Spleen (tissue), 11 donors: ENCODE measurements around the gene PON3. TPM values are rescaled to one million over a fixed set of nuclear protein-coding genes. Genes with fewer than 3 reads are reported as not detected.
A peak's percentile ranks its signal among the peaks of the same experiment; 100 is the strongest.
"Not testable (repeated sequence)": the region's sequence is repeated elsewhere in the genome, so short reads cannot be mapped to it uniquely, and the experiment has no call there.

ENCODE experiments used
- DNase-seq: peaks from one replicate; pipeline ENCODE4 v3.0.0-alpha.2; 2020
- H3K27ac ChIP-seq, 8 donors: fragments of 200-600 bp; sonication (generic) in 7 of 8; 1 replicate in 4 of 8; 2 replicates in 4 of 8; pipeline versions ENCODE4 v1.5.0 to v1.8.0; 2016 to 2021; ENCODE audit warnings: inconsistent platforms in 4 of 8, mild to moderate bottlenecking in 4 of 8, moderate library complexity in 1 of 8
- H3K27me3 ChIP-seq, 7 donors: fragments of 200-600 bp; sonication (generic) in 6 of 7; replicated peaks in 1 of 7; 1 replicate in 4 of 7; 2 replicates in 3 of 7; pipeline versions ENCODE4 v1.5.0 to v1.8.0; 2016 to 2021; ENCODE audit warnings: inconsistent platforms in 3 of 7, mild to moderate bottlenecking in 1 of 7
- H3K36me3 ChIP-seq, 6 donors: fragments of 200-600 bp; sonication (generic) in 5 of 6; 1 replicate in 4 of 6; 2 replicates in 2 of 6; pipeline versions ENCODE4 v1.5.0 to v1.8.0; 2016 to 2021; ENCODE audit warnings: inconsistent platforms in 2 of 6
- H3K4me1 ChIP-seq, 6 donors: fragments of 200-600 bp; sonication (generic) in 5 of 6; 1 replicate in 3 of 6; 2 replicates in 3 of 6; pipeline versions ENCODE4 v1.5.0 to v1.8.0; 2016 to 2021; ENCODE audit warnings: inconsistent platforms in 3 of 6
- H3K4me3 ChIP-seq, 8 donors: fragments of 200-600 bp; sonication (generic) in 7 of 8; 1 replicate in 4 of 8; 2 replicates in 4 of 8; pipeline versions ENCODE4 v1.5.0 to v1.8.0; 2016 to 2021; ENCODE audit warnings: inconsistent platforms in 4 of 8, mild to moderate bottlenecking in 4 of 8, moderate library complexity in 2 of 8
- H3K9me3 ChIP-seq, 8 donors: fragments of 200-600 bp; sonication (generic) in 7 of 8; 1 replicate in 4 of 8; 2 replicates in 4 of 8; pipeline versions ENCODE4 v1.5.0 to v1.8.0; 2016 to 2021; ENCODE audit warnings: inconsistent platforms in 4 of 8
- POLR2A ChIP-seq, 3 donors: fragments of 450-650 bp; IDR thresholded peaks; one replicate each; pipeline ENCODE4 v1.5.1; 2017; ENCODE audit warnings: antibody characterized with exemption in 3 of 3, mild to moderate bottlenecking in 1 of 3
- POLR2AphosphoS5 ChIP-seq, 3 donors: sonication (generic); formaldehyde crosslinking; IDR thresholded peaks; one replicate each; pipeline ENCODE4 v1.5.1; 2017; ENCODE audit warnings: antibody characterized with exemption in 3 of 3
- WGBS, 5 donors: extraction: QIAGEN DNeasy Blood & Tissue Kit in 3 of 5; methylation state at CpG; one replicate each; pipeline versions ENCODE4 v1.1.5 to v1.1.7; 2013 to 2018; 5-methylcytosine and 5-hydroxymethylcytosine counted together
- intact Hi-C: fragments of 100-400 bp; cut with DNase I; formaldehyde crosslinking; loops from one replicate; pipeline ENCODE4 v1.15.0; 2023; ENCODE audit warnings: low total_unique reads
- polyA plus RNA-seq, 3 donors: library from polyadenylated mRNA; stranded (reverse); fragments of 200-250 nt; gene quantifications; one replicate each; pipeline ENCODE4 v1.2.1, GENCODE V29; 2013
- total RNA-seq, 7 donors: library from RNA; depleted of rRNA in 3 of 7; stranded (reverse); fragments of >200 nt in 3 of 7; fragmentation: NEBNext Ultra II Directional in 4 of 7; extraction: Animal tissue kit (Norgen Biotek cat#: 25700) in 4 of 7; gene quantifications; one replicate each; pipeline versions ENCODE4 v1.1.0 to v1.2.1, GENCODE V29; 2016 to 2021
- TF ChIP-seq, protein P1 (sequence below), 11 experiments: fragments of 200-600 bp in 7 of 11; fragments of 450-650 bp in 4 of 11; sonication (generic) in 4 of 11; IDR thresholded peaks in 8 of 11; conservative IDR thresholded peaks in 3 of 11; 1 replicate in 7 of 11; 2 replicates in 4 of 11; pipeline versions ENCODE4 v1.4.0 to v1.8.0; 2016 to 2021; ENCODE audit warnings: antibody characterized with exemption in 11 of 11, inconsistent platforms in 4 of 11, mild to moderate bottlenecking in 1 of 11
- donor health status: healthy with polysubstance abuse.
- donor health status: DM: no; HTN: no; CAD: no; lungs with moderate emphysema.
- donor health status: DM: no; HTN: no; CAD: no.
- donor health status: Bipolar disorder and iron deficiency.
- donor health status: healthy.
- donor health status: DM: no; HTN: no; CAD: no.
- donor health status: DM: yes; HTN: yes; CAD: no.

The PON3 gene
- total and polyA plus RNA-seq, 10 donors: 0.20 to 2.1 (median 0.61) TPM; not detected in 2

DNA sequence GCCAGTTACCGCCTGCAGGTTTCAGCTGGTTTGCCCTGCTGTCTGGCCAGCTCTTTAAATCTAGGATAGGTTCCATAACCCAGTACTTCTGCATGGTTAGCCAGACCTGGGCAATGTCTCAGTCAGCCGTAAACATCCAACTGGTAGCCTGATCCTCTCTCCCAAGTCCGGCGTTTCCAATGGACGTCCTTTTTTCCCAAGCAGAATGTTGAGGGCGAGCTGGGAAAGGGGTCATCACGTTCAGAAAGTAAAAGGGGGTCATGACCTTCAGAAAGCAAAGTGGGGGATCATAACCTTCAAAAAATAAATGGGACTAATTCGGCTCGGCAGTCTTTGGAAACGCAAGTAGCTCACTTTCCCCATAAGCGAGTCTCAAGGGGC lies 430 bp downstream of the PON3 start:
- no peaks in the 10 kb centered on the region for H3K36me3 ChIP-seq
- 73 to 82% (median 80%) methylated on average over 11 of the region's 11 CpGs for WGBS, 5 donors
- TF ChIP-seq, protein P1, sequence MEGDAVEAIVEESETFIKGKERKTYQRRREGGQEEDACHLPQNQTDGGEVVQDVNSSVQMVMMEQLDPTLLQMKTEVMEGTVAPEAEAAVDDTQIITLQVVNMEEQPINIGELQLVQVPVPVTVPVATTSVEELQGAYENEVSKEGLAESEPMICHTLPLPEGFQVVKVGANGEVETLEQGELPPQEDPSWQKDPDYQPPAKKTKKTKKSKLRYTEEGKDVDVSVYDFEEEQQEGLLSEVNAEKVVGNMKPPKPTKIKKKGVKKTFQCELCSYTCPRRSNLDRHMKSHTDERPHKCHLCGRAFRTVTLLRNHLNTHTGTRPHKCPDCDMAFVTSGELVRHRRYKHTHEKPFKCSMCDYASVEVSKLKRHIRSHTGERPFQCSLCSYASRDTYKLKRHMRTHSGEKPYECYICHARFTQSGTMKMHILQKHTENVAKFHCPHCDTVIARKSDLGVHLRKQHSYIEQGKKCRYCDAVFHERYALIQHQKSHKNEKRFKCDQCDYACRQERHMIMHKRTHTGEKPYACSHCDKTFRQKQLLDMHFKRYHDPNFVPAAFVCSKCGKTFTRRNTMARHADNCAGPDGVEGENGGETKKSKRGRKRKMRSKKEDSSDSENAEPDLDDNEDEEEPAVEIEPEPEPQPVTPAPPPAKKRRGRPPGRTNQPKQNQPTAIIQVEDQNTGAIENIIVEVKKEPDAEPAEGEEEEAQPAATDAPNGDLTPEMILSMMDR (IDR thresholded peaks at IDR 0.05 in 8 of 11, conservative IDR thresholded peaks at IDR 0.05 in 3 of 11): no peak
- no peak for TF ChIP-seq POLR2AphosphoS5 (IDR thresholded peaks at IDR 0.05)
- TF ChIP-seq POLR2A (IDR thresholded peaks at IDR 0.05): no peak
- no peak for DNase-seq
- H3K4me3 ChIP-seq: peak overlapping the region in 6 of 8 donors; percentile 28 to 67 (median 38)
- no peaks in the 10 kb centered on the region for H3K9me3 ChIP-seq
- intact Hi-C loops: no loop called here
- peaks cover 0 to 12% (median 7%) of the 10 kb centered on the region in 6 donors for H3K4me1 ChIP-seq
- peaks cover 0 to 41% (median 12%) of the 10 kb centered on the region in 7 donors for H3K27me3 ChIP-seq
- H3K27ac ChIP-seq: no peak overlapping the region

DNA sequence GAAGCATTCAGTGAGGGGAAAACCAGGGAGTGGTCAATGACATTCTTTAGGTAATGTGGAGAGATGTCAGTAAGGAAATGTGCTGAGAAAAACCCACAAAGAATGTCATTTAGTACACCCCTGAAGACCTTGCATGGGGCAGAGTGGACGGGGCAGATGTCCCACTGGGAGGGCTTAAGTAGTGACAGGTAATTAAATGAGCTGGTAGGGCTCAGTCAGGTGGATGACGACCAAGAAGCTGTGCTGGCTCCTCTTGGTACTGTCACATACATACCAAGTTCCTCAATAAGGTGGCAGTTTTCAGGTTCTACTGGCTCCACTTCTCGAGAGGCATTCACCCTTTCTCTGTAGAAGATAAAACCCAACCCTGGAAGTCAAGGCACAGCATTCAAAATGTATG lies 1.8 kb downstream of the PON3 start:
- DNase-seq: no peak
- 82 to 90% (median 83%) methylated on average over 3 of the region's 3 CpGs for WGBS, 5 donors
- no peak for TF ChIP-seq POLR2A (IDR thresholded peaks at IDR 0.05)
- TF ChIP-seq, protein P1 (IDR thresholded peaks at IDR 0.05 in 8 of 11, conservative IDR thresholded peaks at IDR 0.05 in 3 of 11): no peak
- Histone ChIP-seq H3K4me1 (peaks cover 0 to 12% (median 7%) of the 10 kb centered on the region in 6 donors), H3K4me3 (no peak overlapping the region), H3K27me3 (peaks cover 0 to 41% (median 12%) of the 10 kb centered on the region in 7 donors), H3K9me3 (no peaks in the 10 kb centered on the region), H3K27ac (no peak overlapping the region), H3K36me3 (no peaks in the 10 kb centered on the region)
- intact Hi-C loops: no loop called here

DNA sequence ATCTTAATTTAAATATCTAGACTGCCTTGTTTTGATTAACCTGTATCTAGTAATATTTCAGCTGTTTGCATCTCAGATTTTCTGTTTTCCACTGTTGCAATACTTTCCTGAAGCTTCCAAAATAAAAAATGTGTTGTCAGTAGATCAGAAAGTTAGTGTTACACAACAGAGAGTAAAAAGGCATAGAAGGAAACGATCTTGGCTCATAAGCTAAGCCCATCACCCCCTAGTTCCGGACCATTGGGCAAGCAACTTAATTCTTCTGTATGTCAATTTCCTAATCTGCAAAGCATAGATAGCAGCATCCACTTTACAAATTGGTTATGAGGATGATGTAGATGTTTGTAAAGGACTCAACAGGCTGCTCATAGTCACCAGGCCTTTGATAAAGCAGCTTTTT lies 4.4 kb downstream of the PON3 start:
- WGBS, 5 donors: 43 to 78% (median 56%) methylated on average over 2 of the region's 2 CpGs
- no peak for DNase-seq
- intact Hi-C loops: no loop called here

DNA sequence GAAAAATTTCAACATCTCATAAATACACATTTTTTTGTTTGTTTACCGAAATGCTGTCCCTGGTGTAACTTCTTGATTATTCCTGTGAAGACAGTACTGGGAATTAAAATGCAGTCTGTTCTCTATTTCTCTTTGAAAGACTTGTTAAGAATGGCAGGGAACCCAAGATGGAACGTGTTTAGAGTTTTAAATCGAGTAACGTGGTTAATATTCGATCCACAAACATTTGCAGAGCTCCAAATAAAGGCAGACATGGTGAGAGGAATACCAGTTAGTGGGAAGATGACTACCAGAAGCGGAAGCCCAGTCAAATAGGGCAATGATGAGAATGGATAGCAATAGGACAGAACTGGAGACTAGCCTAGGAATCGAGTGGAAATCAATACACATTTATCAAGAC lies 6.7 kb downstream of the PON3 start:
- Histone ChIP-seq H3K36me3 (no peaks in the 10 kb centered on the region), H3K9me3 (peaks cover 0 to 12% (median 3%) of the 10 kb centered on the region in 8 donors), H3K4me3 (no peak overlapping the region), H3K27ac (no peak overlapping the region), H3K4me1 (no peaks in the 10 kb centered on the region), H3K27me3 (peaks cover 0 to 12% (median 0%) of the 10 kb centered on the region in 7 donors)
- no peak for DNase-seq
- intact Hi-C loops: no loop called here
- TF ChIP-seq POLR2A (IDR thresholded peaks at IDR 0.05) (no peak), POLR2AphosphoS5 (IDR thresholded peaks at IDR 0.05) (no peak)
- TF ChIP-seq, protein P1 (IDR thresholded peaks at IDR 0.05 in 8 of 11, conservative IDR thresholded peaks at IDR 0.05 in 3 of 11): no peak
- WGBS, 5 donors: 83 to 91% (median 87%) methylated on average over 7 of the region's 7 CpGs

More for the DNA sequence above, 4.4 kb downstream of the PON3 start:
- no peaks in the 10 kb centered on the region for H3K36me3 ChIP-seq
- H3K27me3 ChIP-seq: peaks cover 0 to 33% (median 10%) of the 10 kb centered on the region in 7 donors
- H3K4me3 ChIP-seq: no peak overlapping the region
- peaks cover 0 to 10% (median 5%) of the 10 kb centered on the region in 6 donors for H3K4me1 ChIP-seq
- TF ChIP-seq POLR2A (IDR thresholded peaks at IDR 0.05) (no peak), POLR2AphosphoS5 (IDR thresholded peaks at IDR 0.05) (no peak)
- TF ChIP-seq, protein P1 (IDR thresholded peaks at IDR 0.05 in 8 of 11, conservative IDR thresholded peaks at IDR 0.05 in 3 of 11): no peak
- H3K9me3 ChIP-seq: peaks cover 0 to 12% (median 3%) of the 10 kb centered on the region in 8 donors
- H3K27ac ChIP-seq: no peak overlapping the region

DNA sequence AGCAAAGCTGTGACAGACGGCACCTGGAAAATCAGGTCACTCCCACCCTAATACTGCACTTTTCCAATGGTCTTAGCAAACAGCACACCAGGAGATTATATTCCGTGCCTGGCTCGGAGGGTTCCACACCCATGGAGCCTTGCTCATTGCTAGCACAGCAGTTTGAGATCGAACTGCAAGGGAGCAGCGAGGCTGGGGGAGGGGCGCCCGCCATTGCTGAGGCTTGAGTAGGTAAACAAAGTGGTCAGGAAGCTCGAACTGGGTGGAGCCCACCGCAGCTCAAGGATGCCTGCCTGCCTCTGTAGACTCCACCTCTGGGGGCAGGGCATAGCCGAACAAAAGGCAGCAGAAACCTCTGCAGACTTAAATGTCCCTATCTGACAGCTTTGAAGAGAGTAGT lies 16.7 kb downstream of the PON3 start:
- intact Hi-C loops: not testable (repeated sequence)
- WGBS, 5 donors: 83 to 94% (median 87%) methylated on average over 9 to 10 of the region's 10 CpGs

More for the DNA sequence above, 16.7 kb downstream of the PON3 start:
- H3K27me3 ChIP-seq, DNase-seq, H3K4me1 ChIP-seq, H3K36me3 ChIP-seq, H3K4me3 ChIP-seq, H3K27ac ChIP-seq: not testable (repeated sequence)
- peaks cover 0 to 20% (median 14%) of the 10 kb centered on the region in 8 donors for H3K9me3 ChIP-seq
